GM21447 (cell line): ENCODE measurements around the gene HPSE2.
A peak's percentile ranks its signal among the peaks of the same experiment; 100 is the strongest.
"Not testable (repeated sequence)": the region's sequence is repeated elsewhere in the genome, so short reads cannot be mapped to it uniquely, and the experiment has no call there.

Source experiments
- ATAC-seq: cut with Tn5 transposase; IDR thresholded peaks from one replicate; pipeline ENCODE4 v1.9.1; 2021; ENCODE audit not compliant: unreplicated experiment

HPSE2 gene

GRCh38 chr10:99235658-99236626 lies at the start of gene HPSE2:
Gene HPSE2, minus strand, starts transcription at chr10:99235852.
- ATAC-seq: no peak

- peak; percentile 74 for ATAC-seq
Measured at GRCh38 chr10:99280472-99280871, 44.8 kb upstream of the HPSE2 start.

DNA sequence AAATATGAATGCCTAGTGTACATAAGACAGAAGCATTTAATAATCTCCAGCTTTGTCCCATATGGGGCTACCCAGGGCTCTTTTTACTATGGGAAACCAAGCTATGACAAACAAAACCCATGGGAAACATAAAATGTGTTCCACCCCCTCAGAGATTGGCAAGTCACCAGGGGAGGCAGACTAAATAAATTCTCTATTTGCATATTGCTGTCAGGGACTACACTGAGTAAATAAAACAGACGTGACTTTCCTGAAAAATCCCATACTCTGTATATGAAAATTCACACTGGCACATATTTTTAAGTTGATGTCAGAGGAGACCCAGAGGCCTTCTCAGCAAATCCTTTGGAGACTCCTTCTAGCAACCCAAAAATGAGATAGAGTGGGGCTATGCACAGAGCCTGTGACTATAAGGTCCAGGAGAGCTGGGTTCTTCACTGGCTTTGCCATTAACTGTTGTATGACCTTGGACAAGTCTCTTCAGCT lies 44.0 kb upstream of the HPSE2 start:
- ATAC-seq: no peak

GRCh38 chr10:99276848-99277486 lies 41.3 kb upstream of the HPSE2 start:
- no peak for ATAC-seq

GRCh38 chr10:99266383-99266782 lies 30.7 kb upstream of the HPSE2 start:
- ATAC-seq: no peak

DNA sequence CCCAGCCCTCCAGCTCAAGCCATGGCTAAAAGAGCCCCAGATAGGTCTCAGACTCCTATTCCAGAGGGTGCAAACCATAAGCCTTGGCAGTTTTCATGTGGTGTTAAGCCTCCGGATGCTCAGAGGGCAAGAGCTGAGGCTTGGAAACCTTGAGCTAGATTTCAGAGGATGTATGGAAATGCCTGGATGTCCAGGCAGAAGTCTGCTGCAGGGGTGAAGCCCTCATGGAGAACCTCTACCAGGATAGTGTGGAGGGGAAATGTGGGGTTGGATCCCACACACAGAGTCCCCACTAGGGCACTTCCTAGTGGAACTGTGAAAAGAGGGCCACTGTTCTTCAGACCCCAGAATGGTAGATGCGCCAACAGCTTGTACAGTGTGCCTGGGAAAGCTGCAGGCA lies 13.2 kb upstream of the HPSE2 start:
- no peak for ATAC-seq

DNA sequence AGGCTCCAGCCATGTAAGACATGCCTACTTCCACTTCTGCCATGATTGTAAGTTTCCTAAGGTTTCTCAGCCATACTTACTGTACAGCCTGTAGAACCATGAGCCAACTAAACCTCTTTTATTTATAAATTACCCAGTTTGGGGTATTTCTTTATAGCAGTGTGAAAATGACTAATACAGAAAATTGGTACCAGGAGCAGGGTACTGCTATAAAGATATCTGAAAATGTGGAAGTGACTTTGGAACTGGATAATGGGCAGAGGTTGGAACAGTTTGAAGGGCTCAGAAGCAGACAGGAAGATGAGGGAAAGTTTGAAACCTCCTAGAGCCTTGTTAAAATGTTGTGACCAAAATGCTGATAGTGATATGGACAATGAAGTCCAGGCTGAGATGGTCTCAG lies 12.2 kb upstream of the HPSE2 start:
- not testable (repeated sequence) for ATAC-seq

DNA sequence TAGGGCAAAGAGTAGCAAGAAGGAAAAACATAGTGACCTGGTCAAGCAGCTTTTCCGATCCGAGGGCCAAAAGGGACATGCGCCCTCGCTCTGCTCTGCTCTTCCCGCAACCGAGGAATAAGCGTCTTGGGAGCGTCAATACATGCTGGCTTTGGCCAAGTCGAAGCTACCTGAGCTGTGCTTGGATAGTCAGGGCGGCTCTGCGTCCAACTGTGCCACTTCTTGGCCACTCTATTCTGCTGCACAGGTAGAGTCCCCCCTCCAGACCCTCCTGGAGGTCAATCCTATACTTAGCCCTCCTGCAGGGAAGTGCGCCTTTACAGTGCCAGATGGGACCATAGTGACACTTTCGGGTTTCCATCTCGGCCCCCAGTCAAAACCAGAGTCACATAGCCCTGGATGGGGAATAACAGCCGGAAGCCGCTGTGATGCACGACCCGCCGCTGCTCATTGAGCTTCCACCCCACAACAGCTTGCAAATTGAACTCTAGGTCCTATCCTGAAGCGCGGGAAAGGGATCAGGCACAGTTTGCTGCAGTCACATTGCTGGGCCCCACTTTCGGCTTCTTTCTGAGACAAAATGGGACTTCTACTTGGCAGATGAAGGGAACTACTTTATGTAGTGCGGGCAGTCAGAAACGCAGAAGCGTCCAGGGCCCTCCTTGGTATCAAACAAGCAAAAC lies 1.1 kb upstream of the HPSE2 start:
- no peak for ATAC-seq

- no peak for ATAC-seq
Measured at GRCh38 chr10:99234791-99235657, 628 bp downstream of the HPSE2 start.

- ATAC-seq: peak; percentile 99
Measured at GRCh38 chr10:99234041-99234790, 1.4 kb downstream of the HPSE2 start.

DNA sequence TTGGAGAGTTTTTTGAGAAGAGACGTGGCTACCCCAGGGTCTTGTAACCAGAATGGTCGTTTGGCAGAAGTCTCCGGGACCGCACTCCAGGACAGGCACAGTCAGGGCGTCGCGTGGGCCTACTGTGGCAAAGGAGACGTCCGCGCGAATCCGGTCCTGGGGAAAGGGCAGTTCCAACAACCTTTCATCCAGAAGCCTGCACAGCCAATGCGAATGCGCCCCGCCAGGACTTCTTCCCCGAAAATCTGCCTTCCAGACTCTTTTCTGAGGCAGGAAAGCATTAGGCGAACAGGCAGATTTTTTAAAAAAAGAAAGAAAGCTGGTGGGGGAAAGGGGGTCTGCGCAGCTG lies 2.0 kb downstream of the HPSE2 start:
- ATAC-seq: no peak

- no peak for ATAC-seq
Measured at GRCh38 chr10:99233000-99233688, 2.5 kb downstream of the HPSE2 start.

DNA sequence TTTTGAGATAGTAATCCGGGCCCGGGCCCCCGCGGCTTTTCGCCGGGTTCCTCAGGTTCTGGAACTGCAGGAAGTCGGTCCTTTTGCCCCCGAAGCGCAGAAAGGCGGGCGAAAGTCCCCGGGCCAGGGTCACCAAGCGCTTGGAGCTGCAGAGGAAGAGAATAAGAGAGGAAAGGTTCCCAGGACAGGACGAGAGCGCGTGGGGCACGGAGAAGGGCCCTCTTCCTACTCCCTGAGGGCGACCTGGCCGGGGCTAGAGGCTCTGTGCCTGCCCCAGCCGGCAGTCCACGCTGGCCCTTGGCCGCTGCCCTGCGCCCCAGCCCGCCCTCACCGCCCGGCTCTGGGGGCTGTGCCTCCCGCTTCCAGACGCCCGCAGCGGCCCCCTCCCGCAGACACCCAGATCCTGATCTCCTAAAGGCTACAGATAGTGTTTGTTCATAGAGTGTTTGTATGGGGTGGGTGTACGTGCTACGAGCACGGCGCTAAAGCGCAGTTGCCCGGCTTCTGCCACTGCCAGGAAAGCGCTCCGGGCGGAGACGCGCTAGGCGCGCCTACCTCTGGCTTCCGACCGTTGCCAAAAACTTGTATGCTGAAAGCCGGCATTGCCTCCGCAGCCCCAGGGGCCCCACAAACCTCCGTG lies 3.2 kb downstream of the HPSE2 start:
- ATAC-seq: no peak

GRCh38 chr10:99224766-99225165 lies 10.9 kb downstream of the HPSE2 start:
- ATAC-seq: no peak

GRCh38 chr10:99207340-99207739 lies 28.3 kb downstream of the HPSE2 start:
- ATAC-seq: no peak

- ATAC-seq: no peak
Measured at GRCh38 chr10:99203310-99203709, 32.3 kb downstream of the HPSE2 start.

DNA sequence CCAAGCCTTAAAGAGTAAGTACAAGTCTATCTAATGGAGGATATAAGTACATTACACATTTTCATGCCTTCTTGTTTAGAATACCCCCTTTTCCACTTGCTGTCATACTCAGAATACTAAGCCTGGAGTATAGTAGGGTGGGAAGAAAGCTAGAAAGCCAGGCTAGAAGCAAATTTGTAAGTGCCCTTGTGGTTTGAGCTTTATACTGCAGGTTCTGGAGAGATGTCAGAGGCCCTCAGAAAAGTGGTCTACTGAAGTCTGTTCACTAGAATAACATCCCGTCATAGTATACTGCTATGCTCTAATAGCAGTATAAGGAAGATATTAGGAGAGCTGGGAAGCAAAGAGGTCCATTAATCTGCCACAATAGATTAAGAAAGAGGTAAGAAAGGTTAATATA lies 62.7 kb downstream of the HPSE2 start:
- ATAC-seq: no peak

DNA sequence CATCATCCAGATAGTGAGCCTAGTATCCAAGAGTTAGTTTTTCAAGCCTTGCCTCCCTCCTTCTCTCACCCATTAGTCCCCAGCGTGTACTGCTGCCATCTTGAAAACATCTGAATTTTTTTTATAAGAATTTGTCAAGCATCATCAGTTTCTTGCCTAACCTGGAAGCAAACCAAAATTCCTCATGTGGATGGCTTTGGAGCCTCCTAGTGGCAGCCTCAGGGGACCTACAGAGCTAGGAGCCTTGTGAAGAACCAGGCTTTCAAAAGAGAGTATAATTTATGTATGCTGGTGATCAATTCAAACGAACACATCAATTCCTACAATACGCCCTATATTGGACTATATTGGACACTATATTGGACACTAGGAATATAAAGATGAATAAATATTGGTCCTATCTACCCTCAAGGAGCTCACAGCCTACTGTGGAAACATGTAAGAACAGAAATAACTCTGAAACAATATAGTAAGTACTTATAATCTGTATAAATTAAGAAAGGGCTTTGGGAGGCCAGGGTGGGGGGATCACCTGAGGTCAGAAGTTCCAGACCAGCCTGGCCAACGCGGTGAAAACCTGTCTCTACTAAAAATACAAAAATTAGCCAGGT lies 63.4 kb downstream of the HPSE2 start:
- no peak for ATAC-seq
